ENCODE measurements around the gene CAPZA2. TPM values are rescaled to one million over a fixed set of nuclear protein-coding genes. Genes with fewer than 3 reads are reported as not detected.

Gene CAPZA2
- total RNA-seq, 1 donor from 2014 or later, result 208 TPM

DNA sequence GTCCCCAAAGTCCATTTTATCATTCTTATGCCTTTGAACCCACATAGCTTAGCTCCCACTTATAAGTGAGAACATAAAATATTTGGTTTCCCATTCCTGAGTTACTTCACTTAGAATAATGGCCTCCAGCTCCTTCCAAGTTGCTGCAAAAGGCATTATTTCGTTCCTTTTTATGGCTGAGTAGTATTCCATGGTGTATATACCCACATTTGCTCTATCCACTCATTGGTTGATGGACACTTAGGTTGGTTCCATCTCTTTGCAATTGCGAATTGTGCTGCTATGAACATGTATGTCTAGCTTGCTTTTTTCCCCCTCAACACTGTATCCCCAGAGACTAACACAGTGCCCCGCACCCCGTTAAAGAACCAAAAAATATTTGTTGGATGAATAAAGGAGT lies 670 bp upstream of the CAPZA2 start:
- no peak for DNase-seq (ENCODE audit: low spot score)

DNA sequence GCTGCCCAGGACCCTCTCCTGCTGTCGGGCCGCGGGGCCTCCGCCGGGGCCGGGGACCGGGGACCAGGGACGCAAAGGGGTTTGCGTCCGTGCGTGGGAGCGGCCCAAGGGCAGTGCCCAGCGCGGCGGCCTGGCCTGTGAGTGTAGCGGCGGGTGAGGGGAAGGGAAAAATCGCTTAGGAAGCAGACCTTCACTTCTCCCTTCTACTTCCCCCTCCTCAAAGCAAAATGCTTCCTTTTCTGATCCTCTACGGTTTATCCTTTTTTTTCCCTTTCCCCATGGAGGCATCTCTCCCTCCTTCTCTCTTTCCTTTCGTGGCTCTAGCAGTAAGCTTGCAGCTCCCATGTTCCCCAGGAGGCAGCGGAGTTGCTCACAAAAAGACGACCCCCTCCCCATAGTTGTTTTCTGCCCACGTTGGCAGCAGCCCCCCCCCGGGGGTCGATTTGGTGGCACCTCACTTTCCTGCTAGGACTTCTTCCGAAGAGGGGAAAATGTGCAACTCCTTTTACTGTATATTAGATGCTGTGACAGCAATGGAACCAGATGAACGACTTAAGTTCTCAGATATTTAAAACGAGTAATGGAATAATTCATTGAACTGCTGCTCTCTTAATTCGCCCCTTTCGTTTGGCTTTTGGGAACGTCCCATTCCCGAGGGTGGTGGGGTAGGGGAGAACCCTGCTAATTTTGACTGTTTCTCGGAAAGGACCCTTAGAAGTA lies 724 bp downstream of the CAPZA2 start:
- no peak for DNase-seq (ENCODE audit: low spot score)

- DNase-seq (ENCODE audit: low spot score), result no peak
These were observed 1.6 kb downstream of the CAPZA2 start for GRCh38 chr7:116863936-116864500.

DNA sequence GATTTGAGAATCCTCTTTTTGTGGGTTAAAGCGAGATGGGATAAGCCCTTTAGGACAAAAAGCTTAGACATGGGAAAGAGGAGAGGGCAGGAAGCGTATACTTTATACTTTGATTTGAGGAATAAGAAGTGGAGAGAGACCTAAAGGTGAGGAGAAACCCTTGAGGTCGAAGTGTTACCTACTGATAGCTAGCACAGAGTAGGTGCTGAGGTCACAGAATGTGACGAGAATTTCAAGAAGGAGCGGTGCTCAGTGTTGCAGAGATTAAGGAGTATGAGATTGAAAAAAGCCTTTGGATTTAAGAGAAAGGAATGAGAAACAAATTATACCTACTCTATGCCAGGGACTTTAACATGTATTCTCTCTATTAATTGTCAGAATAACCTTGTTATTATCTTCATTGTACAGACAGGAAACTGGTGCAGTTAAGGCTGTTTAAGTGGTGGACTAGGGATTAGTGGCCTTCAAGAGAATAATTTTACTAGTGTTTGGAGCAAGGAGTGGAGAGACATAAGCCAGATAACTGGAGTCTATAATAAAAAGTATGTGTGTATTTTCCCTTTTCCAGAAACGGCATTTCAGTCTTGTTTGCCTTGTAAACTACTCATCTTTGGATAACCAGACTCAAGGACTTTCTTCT lies 8.8 kb downstream of the CAPZA2 start:
- no peak for DNase-seq (ENCODE audit: low spot score)

DNA sequence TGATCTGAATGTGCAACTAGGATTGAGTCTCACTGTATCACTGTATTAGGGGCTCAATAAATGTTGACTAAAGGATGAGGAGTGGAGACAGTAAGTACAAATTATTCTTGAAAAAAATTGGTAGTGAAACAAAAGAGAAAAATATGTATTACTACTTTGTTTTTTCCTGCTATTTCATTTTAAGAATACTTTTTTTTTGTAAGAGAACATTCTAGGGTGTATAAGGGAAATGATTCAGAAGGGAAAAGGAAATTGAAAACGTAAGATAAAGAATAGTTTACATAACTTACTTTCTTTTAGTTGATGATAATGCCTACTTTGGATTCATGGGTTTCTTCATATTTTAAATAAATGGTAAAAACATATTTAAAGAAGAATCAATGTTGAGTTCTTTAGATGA lies 9.6 kb downstream of the CAPZA2 start:
- no peak for DNase-seq (ENCODE audit: low spot score)

DNA sequence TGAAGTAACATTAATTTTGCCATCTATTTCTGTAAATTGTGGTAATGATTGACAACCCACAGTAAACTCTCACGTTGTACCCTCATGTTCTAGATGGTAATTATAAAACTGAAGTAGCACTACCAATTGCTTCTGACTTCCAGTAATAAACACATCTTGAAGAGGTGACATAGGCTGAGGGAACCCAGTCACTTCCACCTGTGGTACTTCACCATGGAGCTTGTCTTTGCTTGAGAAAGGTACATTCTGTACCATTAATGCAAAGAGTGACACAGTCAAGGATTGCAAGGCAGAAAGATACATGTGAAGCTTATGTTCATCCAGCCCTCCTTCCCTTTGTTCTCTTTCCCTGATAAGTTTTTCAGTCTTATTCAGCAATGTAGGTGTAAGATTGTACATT lies 11.2 kb downstream of the CAPZA2 start:
- DNase-seq (ENCODE audit: low spot score), result no peak

GRCh38 chr7:116876664-116877442 lies 14.5 kb downstream of the CAPZA2 start:
- no peak for DNase-seq (ENCODE audit: low spot score)

GRCh38 chr7:116877443-116878217 lies 15.2 kb downstream of the CAPZA2 start:
- DNase-seq (ENCODE audit: low spot score), result no peak

GRCh38 chr7:116884691-116885090 lies 22.3 kb downstream of the CAPZA2 start:
- DNase-seq (ENCODE audit: low spot score), result no peak

- DNase-seq (ENCODE audit: low spot score), result no peak
These were observed 23.3 kb downstream of the CAPZA2 start for GRCh38 chr7:116885724-116886123.

- no peak for DNase-seq (ENCODE audit: low spot score)
These were observed 24.3 kb downstream of the CAPZA2 start for GRCh38 chr7:116886543-116887156.

GRCh38 chr7:116888895-116889294 lies 26.5 kb downstream of the CAPZA2 start:
- no peak for DNase-seq (ENCODE audit: low spot score)

GRCh38 chr7:116895849-116896248 lies 33.5 kb downstream of the CAPZA2 start:
- no peak for DNase-seq (ENCODE audit: low spot score)

DNA sequence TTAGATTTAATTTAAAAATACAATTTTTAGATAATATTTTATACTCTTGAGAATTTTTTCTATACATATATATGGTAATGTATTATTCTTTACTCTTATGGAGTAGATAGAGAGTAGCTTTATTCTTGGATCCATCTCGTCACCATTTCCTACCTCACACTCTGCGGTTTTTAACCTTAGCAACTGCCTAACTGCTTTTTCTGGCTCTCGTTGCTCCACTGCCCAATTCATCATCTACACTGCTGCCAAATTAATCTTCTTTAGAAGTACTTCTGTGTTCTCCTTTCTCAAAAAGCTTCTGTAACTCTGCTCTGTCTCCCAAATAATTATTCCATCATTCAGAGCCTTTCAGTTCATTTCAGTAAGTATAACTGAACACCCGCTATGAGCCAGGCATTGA lies 35.3 kb downstream of the CAPZA2 start:
- DNase-seq (ENCODE audit: low spot score), result no peak

GRCh38 chr7:116899308-116899707 lies 36.9 kb downstream of the CAPZA2 start:
- DNase-seq (ENCODE audit: low spot score), result no peak

GRCh38 chr7:116901143-116901542 lies 38.8 kb downstream of the CAPZA2 start:
- DNase-seq (ENCODE audit: low spot score), result no peak

GRCh38 chr7:116902867-116903266 lies 40.5 kb downstream of the CAPZA2 start:
- DNase-seq (ENCODE audit: low spot score), result no peak

DNA sequence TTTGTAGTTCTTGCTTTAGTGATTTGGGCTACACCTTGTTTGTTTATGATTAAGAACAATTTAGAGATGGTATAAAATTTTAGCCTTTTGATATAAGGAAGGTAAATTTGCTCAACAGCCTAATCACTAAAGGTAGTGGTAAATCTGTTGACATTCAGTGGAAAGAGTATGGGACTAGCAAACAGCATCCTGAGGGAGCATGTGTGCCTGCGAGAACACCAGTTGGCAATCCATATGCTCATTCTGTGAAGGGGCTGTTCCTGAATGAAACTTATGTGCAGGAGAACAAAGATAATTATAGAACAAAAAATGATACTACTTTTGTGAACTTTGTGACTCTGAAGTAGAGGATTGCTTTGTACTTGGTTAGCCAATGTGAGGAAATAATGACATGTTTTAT lies 44.0 kb downstream of the CAPZA2 start:
- DNase-seq (ENCODE audit: low spot score), result no peak

GRCh38 chr7:116910383-116910782 lies 48.0 kb downstream of the CAPZA2 start:
- no peak for DNase-seq (ENCODE audit: low spot score)

- DNase-seq (ENCODE audit: low spot score), result no peak
These were observed 49.4 kb downstream of the CAPZA2 start for GRCh38 chr7:116911801-116912200.

DNA sequence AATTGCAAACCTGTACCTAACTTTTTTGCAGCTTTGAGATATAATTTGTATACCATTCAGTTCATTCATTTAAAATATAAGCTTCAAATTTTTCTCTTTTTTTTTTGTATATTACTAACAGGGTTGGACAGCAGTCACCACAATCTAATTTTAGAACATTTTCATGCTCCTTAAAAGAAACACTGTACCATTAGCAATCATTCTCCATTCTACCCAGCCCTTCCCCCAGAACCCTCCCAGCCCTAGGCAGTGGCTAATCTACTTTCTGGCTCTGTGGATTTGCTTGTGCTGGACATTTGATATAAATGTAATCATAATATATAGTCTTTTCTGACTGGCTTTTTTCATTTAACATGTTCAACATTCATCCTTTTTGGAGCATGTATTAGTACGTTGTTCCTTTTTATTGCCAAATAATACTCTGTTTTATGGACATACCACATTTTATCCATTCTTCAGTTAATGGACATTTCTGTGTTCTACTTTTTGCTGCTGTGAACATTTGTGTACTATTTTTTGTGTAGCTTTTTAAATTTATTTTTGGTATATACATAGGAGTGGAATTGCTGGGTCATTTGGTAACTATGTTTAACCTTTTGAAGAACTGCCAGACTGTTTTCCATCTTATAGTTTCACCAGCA lies 50.0 kb downstream of the CAPZA2 start:
- DNase-seq (ENCODE audit: low spot score), result no peak
